Thoracic aorta (tissue), 2 donors: Measurements from ENCODE around the gene ADAM22. TPM values are rescaled to one million over a fixed set of nuclear protein-coding genes. Genes with fewer than 3 reads are reported as not detected.

ENCODE experiments used
- ATAC-seq: fragments of 150-250 bp; one replicate; pipeline ENCODE4 v1.8.0; 2017; ENCODE audit warnings: low read depth; ENCODE audit not compliant: insufficient number of reproducible peaks, low FRiP score
- DNase-seq: peaks from one replicate; pipeline ENCODE4 v3.0.0-alpha.2; 2020; ENCODE audit warnings: low spot score
- H3K27ac ChIP-seq, 2 donors: fragments of 200-600 bp; sonication (generic); 1 replicate in 1 of 2; 2 replicates in 1 of 2; pipeline ENCODE4 v1.5.1; 2016; ENCODE audit warnings: mild to moderate bottlenecking in 2 of 2, moderate library complexity in 2 of 2
- H3K27me3 ChIP-seq: fragments of 200-600 bp; sonication (generic); replicated peaks from 2 replicates; pipeline ENCODE4 v1.6.0; 2016; ENCODE audit warnings: mild to moderate bottlenecking; ENCODE audit not compliant: insufficient read depth
- H3K36me3 ChIP-seq: fragments of 200-600 bp; sonication (generic); one replicate; pipeline ENCODE4 v1.5.1; 2016
- H3K4me1 ChIP-seq, 2 donors: fragments of 200-600 bp; sonication (generic); 1 replicate in 1 of 2; 2 replicates in 1 of 2; pipeline versions ENCODE4 v1.5.1 to v1.6.0; 2016; ENCODE audit warnings: low read depth in 2 of 2, mild to moderate bottlenecking in 1 of 2; ENCODE audit not compliant: control insufficient read depth in 1 of 2
- H3K4me3 ChIP-seq: fragments of 200-600 bp; sonication (generic); 2 replicates; pipeline ENCODE4 v1.5.1; 2016; ENCODE audit warnings: mild to moderate bottlenecking
- H3K9me3 ChIP-seq: fragments of 200-600 bp; sonication (generic); 2 replicates; pipeline ENCODE4 v1.5.1; 2016
- total RNA-seq, 2 donors: library from RNA; depleted of rRNA; stranded (reverse); fragments of >200 nt; gene quantifications; one replicate each; pipeline versions ENCODE4 v1.1.0 to v1.2.3, GENCODE V29; 2016
- TF ChIP-seq, protein P1 (sequence below): fragments of 200-600 bp; sonication (generic); IDR thresholded peaks from one replicate; pipeline ENCODE4 v1.5.1; 2019; ENCODE audit warnings: antibody characterized with exemption

The ADAM22 gene
- total RNA-seq, 2 donors from 2014 or later: 5.0 to 5.4 TPM

DNA sequence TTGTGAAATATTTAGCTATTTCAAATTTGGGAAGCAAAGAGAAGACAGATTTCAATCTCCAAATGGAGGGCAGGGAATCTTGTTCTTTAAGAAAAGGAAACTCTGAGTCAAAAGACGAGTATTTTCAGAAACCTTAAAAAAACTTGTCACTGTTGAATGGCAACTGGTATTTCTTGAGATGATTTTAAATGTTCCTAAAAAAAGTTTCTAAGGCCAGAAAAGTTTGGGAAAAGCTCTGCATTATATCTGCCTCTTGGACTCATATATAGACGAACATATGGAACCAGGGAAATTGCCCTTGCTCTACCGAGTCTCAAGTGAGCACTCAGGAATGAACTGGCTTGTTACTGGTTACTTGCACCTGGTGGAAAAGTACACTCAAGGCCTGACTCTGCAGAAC, 69.5 kb downstream of the ADAM22 start:
- TF ChIP-seq, protein P1, sequence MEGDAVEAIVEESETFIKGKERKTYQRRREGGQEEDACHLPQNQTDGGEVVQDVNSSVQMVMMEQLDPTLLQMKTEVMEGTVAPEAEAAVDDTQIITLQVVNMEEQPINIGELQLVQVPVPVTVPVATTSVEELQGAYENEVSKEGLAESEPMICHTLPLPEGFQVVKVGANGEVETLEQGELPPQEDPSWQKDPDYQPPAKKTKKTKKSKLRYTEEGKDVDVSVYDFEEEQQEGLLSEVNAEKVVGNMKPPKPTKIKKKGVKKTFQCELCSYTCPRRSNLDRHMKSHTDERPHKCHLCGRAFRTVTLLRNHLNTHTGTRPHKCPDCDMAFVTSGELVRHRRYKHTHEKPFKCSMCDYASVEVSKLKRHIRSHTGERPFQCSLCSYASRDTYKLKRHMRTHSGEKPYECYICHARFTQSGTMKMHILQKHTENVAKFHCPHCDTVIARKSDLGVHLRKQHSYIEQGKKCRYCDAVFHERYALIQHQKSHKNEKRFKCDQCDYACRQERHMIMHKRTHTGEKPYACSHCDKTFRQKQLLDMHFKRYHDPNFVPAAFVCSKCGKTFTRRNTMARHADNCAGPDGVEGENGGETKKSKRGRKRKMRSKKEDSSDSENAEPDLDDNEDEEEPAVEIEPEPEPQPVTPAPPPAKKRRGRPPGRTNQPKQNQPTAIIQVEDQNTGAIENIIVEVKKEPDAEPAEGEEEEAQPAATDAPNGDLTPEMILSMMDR: no peak
- Histone ChIP-seq H3K27ac (no peak overlapping the region), H3K4me3 (no peak overlapping the region), H3K9me3 (no peaks in the 10 kb centered on the region), H3K27me3 (no peaks in the 10 kb centered on the region), H3K36me3 (no peaks in the 10 kb centered on the region), H3K4me1 (peaks cover 0 to 13% of the 10 kb centered on the region in 2 donors)
- DNase-seq (no peak), ATAC-seq (no peak)

DNA sequence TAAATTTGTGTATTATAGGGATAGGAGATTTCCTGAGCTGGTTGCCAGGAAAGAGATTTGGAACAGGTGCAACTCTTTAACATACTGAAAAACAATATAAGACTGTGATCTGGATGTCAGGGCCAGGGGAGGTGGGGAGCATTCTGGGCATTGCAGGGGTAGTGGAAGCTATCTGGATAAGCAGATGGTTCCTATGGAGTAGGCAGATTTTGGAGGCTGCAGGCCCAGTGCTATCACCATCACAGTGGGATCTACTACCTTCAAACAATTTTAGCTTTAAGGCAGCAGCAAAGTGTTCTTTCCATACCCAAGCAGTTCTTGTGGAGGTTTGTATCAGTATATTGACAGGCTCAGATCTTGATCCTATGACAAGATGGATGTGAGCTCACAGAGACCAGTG, 71.1 kb downstream of the ADAM22 start:
- Histone ChIP-seq H3K36me3 (no peaks in the 10 kb centered on the region), H3K27me3 (no peaks in the 10 kb centered on the region), H3K27ac (no peak overlapping the region), H3K4me3 (no peak overlapping the region), H3K4me1 (peaks cover 0 to 13% of the 10 kb centered on the region in 2 donors), H3K9me3 (no peaks in the 10 kb centered on the region)
- no peak for ATAC-seq
- no peak for DNase-seq
- TF ChIP-seq, protein P1: no peak

DNA sequence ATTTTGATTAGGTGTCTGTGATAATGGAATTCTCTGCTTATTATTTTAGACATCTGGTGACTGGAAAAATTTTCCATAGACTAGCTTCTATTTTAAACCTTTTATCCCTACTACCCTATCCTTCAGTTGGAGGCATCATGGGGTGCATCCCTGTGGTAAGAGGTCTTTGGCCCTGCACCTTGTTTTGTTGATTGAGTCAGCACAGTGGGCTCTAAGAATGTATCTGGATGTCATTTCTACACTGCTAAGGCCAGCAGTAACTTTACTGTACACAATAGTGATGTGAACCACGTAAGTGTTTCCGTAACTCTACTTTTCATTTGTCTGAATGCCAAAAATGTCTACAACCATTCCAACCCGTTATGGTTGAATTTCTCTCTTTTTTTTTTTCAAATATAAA, 75.6 kb downstream of the ADAM22 start:
- H3K27me3 ChIP-seq: no peaks in the 10 kb centered on the region
- no peak overlapping the region for H3K4me3 ChIP-seq
- H3K4me1 ChIP-seq: no peaks in the 10 kb centered on the region
- ATAC-seq: no peak
- H3K27ac ChIP-seq: no peak overlapping the region
- no peak for DNase-seq
- TF ChIP-seq, protein P1: no peak
- no peaks in the 10 kb centered on the region for H3K36me3 ChIP-seq
- no peaks in the 10 kb centered on the region for H3K9me3 ChIP-seq

DNA sequence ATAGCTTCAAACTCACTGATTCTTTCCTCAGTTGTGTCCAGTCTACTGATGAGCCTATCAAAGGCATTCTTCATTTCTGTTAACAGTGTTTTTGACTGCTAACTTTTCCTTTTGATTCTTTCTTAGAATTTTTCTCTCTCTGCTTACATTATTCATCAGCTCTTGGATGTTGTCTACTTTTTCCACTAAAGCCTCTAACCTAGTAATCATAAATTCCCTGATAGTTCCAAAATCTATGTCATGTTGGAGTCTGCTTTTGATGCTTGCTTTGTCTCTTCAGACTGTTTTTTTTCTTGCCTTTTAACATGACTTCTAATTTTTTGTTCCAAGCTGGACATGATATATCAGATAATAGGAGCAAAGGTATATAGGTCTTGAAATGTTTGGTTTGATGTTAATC, 78.0 kb downstream of the ADAM22 start:
- Histone ChIP-seq H3K36me3 (no peaks in the 10 kb centered on the region), H3K4me3 (no peak overlapping the region), H3K4me1 (no peaks in the 10 kb centered on the region), H3K27me3 (no peaks in the 10 kb centered on the region), H3K27ac (no peak overlapping the region), H3K9me3 (no peaks in the 10 kb centered on the region)
- no peak for ATAC-seq
- TF ChIP-seq, protein P1: no peak
- DNase-seq: no peak

DNA sequence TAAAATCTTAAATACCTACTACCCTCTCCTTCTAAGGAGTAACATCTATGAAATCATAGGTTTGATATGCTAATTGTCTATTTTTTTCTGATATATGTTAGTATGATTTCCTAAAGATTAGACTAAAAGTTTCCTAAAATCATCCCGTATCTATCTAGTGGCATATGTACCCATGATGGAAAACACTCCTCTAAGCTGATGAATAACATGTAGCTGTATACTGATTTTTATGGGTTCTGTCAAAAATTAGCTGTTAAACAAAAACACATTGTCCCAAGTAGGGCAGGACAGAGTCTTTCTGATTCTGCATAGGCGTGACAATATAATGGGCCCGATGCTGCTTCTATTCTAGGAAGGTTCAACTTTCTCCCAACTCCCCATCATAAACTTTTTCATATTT, 79.9 kb downstream of the ADAM22 start:
- ATAC-seq: no peak
- Histone ChIP-seq H3K9me3 (no peaks in the 10 kb centered on the region), H3K27ac (no peak overlapping the region), H3K36me3 (no peaks in the 10 kb centered on the region), H3K27me3 (no peaks in the 10 kb centered on the region), H3K4me3 (no peak overlapping the region), H3K4me1 (no peaks in the 10 kb centered on the region)
- TF ChIP-seq, protein P1: no peak
- DNase-seq: no peak
